CD14-positive monocyte (primary cell): ENCODE data around the gene SNAP29. TPM values are rescaled to one million over a fixed set of nuclear protein-coding genes. Genes with fewer than 3 reads are reported as not detected.
A peak's percentile ranks its signal among the peaks of the same experiment; 100 is the strongest.
"Not testable (repeated sequence)": the region's sequence is repeated elsewhere in the genome, so short reads cannot be mapped to it uniquely, and the experiment has no call there.

ENCODE experiments used
- DNase-seq, 3 donors: peaks; one replicate each; pipeline ENCODE4 v3.0.0-alpha.2; 2011 to 2022
- H2AFZ ChIP-seq: 2 replicates; pipeline ENCODE4 v1.6.0; 2012; ENCODE audit warnings: mild to moderate bottlenecking, low read depth, low read length, inconsistent platforms; ENCODE audit not compliant: insufficient read depth, poor library complexity, severe bottlenecking
- H3K27ac ChIP-seq, 2 donors: 1 replicate in 1 of 2; 2 replicates in 1 of 2; pipeline ENCODE4 v1.5.1; 2012 to 2013; ENCODE audit warnings: low read length in 2 of 2, control low read depth in 1 of 2, inconsistent platforms in 1 of 2, low read depth in 1 of 2, mild to moderate bottlenecking in 1 of 2
- H3K27me3 ChIP-seq, 2 donors: one replicate each; pipeline versions ENCODE4 v1.6.0 to v1.6.1; 2011 to 2013; ENCODE audit warnings: low read length in 2 of 2; ENCODE audit not compliant: control insufficient read depth in 2 of 2, insufficient read depth in 2 of 2
- H3K36me3 ChIP-seq, 2 donors: replicated peaks in 1 of 2; 1 replicate in 1 of 2; 2 replicates in 1 of 2; pipeline versions ENCODE4 v1.5.1 to v1.6.1; 2012 to 2013; ENCODE audit warnings: low read length in 2 of 2, control low read depth in 1 of 2, inconsistent platforms in 1 of 2, mild to moderate bottlenecking in 1 of 2; ENCODE audit not compliant: insufficient read depth in 2 of 2, control insufficient read depth in 1 of 2
- H3K4me1 ChIP-seq, 2 donors: 1 replicate in 1 of 2; 2 replicates in 1 of 2; pipeline versions ENCODE4 v1.5.1 to v1.6.1; 2012 to 2013; ENCODE audit warnings: low read length in 2 of 2, control low read depth in 1 of 2, inconsistent platforms in 1 of 2, mild to moderate bottlenecking in 1 of 2, moderate library complexity in 1 of 2; ENCODE audit not compliant: insufficient read depth in 2 of 2, control insufficient read depth in 1 of 2
- H3K4me2 ChIP-seq: replicated peaks from 2 replicates; pipeline ENCODE3; 2012; ENCODE audit warnings: low read length, moderate library complexity, mild to moderate bottlenecking; ENCODE audit not compliant: poor library complexity, severe bottlenecking; ENCODE audit errors: extremely low read depth
- H3K4me3 ChIP-seq, 3 experiments: fragments of 200-600 bp in 1 of 3; sonication (generic) in 1 of 3; replicated peaks in 1 of 3; 1 replicate in 2 of 3; 2 replicates in 1 of 3; pipeline ENCODE4 v1.5.1; 2011 to 2013; ENCODE audit warnings: low read length in 3 of 3, mild to moderate bottlenecking in 3 of 3, control low read depth in 2 of 3, low read depth in 2 of 3, inconsistent platforms in 1 of 3, moderate library complexity in 1 of 3
- H3K79me2 ChIP-seq: 2 replicates; pipeline ENCODE4 v1.6.0; 2012; ENCODE audit warnings: mild to moderate bottlenecking, control low read depth, inconsistent platforms, low read length, moderate library complexity; ENCODE audit not compliant: insufficient read depth
- H3K9ac ChIP-seq: 2 replicates; pipeline ENCODE4 v1.6.0; 2017; ENCODE audit warnings: low read length, mild to moderate bottlenecking; ENCODE audit not compliant: insufficient read depth, poor library complexity, severe bottlenecking
- H3K9me3 ChIP-seq, 2 donors: replicated peaks in 1 of 2; 1 replicate in 1 of 2; 2 replicates in 1 of 2; pipeline versions ENCODE4 v1.5.1 to v1.6.1; 2012 to 2013; ENCODE audit warnings: low read length in 2 of 2, control low read depth in 1 of 2; ENCODE audit not compliant: control insufficient read depth in 1 of 2, insufficient read depth in 1 of 2
- H4K20me1 ChIP-seq: 2 replicates; pipeline ENCODE4 v1.6.0; 2012; ENCODE audit warnings: mild to moderate bottlenecking, low read length, control low read depth, moderate library complexity; ENCODE audit not compliant: insufficient read depth
- H3K27ac Mint-ChIP-seq, 7 donors: one replicate each; pipeline ENCODE4 v1.8.0; 2020; ENCODE audit warnings: mild to moderate bottlenecking in 7 of 7, mixed read lengths in 7 of 7, moderate library complexity in 6 of 7, inconsistent platforms in 2 of 7
- H3K27me3 Mint-ChIP-seq, 3 donors: one replicate each; pipeline ENCODE4 v1.8.0; 2021 to 2022; ENCODE audit warnings: low read depth in 3 of 3, mild to moderate bottlenecking in 3 of 3, mixed read lengths in 3 of 3, moderate library complexity in 3 of 3, inconsistent platforms in 1 of 3
- H3K36me3 Mint-ChIP-seq, 2 donors: one replicate each; pipeline ENCODE4 v1.8.0; 2020; ENCODE audit warnings: mixed read lengths in 2 of 2, inconsistent platforms in 1 of 2, mild to moderate bottlenecking in 1 of 2
- H3K4me1 Mint-ChIP-seq: one replicate; pipeline ENCODE4 v1.8.0; 2020; ENCODE audit warnings: mild to moderate bottlenecking, mixed read lengths
- H3K4me3 Mint-ChIP-seq, 2 donors: one replicate each; pipeline ENCODE4 v1.8.0; 2020; ENCODE audit warnings: mild to moderate bottlenecking in 2 of 2, mixed read lengths in 2 of 2, moderate library complexity in 1 of 2
- H3K9me3 Mint-ChIP-seq, 7 donors: one replicate each; pipeline ENCODE4 v1.8.0; 2020 to 2022; ENCODE audit warnings: mixed read lengths in 7 of 7, mild to moderate bottlenecking in 6 of 7, moderate library complexity in 6 of 7, inconsistent platforms in 2 of 7
- WGBS: methylation state at CpG from one replicate; pipeline ENCODE4 v1.1.5; 2013; ENCODE audit warnings: missing lambda C conversion rate; ENCODE audit not compliant: insufficient coverage; 5-methylcytosine and 5-hydroxymethylcytosine counted together
- intact Hi-C, 2 donors: fragments of 100-400 bp; cut with micrococcal nuclease; formaldehyde crosslinking; loops; one replicate each; pipeline versions ENCODE4 v1.15.0 to v1.15.1; 2023
- polyA plus RNA-seq, 3 donors: library from polyadenylated mRNA; depleted of rRNA in 1 of 3; unstranded in 2 of 3; stranded (reverse) in 1 of 3; fragments of 300-500 nt in 2 of 3; fragments of >200 nt in 1 of 3; fragmentation: Illumina TruSeq in 2 of 3; gene quantifications; 1 replicate in 2 of 3; 2 replicates in 1 of 3; pipeline ENCODE4 v1.2.3, GENCODE V29; 2012 to 2021
- TF ChIP-seq, protein P1 (sequence below): fragments of 200-600 bp; IDR thresholded peaks from one replicate; pipeline ENCODE4 v1.8.0; 2022; ENCODE audit warnings: antibody characterized with exemption, mild to moderate bottlenecking

Gene SNAP29
- polyA plus RNA-seq, 3 donors: 22.3 to 32.8 (median 28.9) TPM

DNA sequence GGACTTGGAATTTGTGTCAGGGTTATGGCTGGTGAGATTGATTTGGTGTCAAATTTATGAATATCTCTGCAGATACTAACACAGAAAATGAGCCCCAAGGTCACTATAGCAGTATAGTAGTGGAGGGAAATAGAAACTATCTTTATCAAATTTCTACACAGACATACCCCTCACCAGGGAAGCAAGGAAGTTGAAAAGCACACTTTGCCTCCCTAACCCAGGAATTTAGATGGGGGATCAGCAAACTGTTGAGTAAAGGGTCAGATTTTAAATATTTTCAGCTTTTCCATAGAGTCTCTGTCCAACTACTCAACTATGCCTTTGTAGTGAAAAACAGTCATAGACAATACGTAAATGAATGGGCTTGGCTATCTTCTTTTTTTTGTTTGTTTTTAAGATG is 71.2 kb downstream of the SNAP29 start:
- H3K4me2 ChIP-seq: no peak overlapping the region
- no peak overlapping the region for H3K4me3 Mint-ChIP-seq
- intact Hi-C loops: no loop called here
- H3K4me1 ChIP-seq: peaks cover 19 to 23% of the 10 kb centered on the region in 2 donors
- H4K20me1 ChIP-seq: peaks cover 100% of the 10 kb centered on the region
- no peak for DNase-seq
- peak overlapping the region in 1 of 2 donors; percentile 51 for H3K27ac ChIP-seq
- no peak overlapping the region for H3K9ac ChIP-seq
- H3K4me1 Mint-ChIP-seq: peaks cover 43% of the 10 kb centered on the region
- H3K36me3 ChIP-seq: peaks cover 9 to 22% of the 10 kb centered on the region in 2 donors
- peaks cover 17 to 22% of the 10 kb centered on the region in 2 donors for H3K36me3 Mint-ChIP-seq
- no peak overlapping the region for H3K4me3 ChIP-seq
- peaks cover 0 to 2% (median 1%) of the 10 kb centered on the region in 3 donors for H3K27me3 Mint-ChIP-seq
- no peaks in the 10 kb centered on the region for H3K9me3 Mint-ChIP-seq
- H3K27me3 ChIP-seq: no peaks in the 10 kb centered on the region
- no CpG with 5 or more reads among the region's 1 CpG for WGBS
- no peaks in the 10 kb centered on the region for H3K9me3 ChIP-seq
- peak overlapping the region; percentile 3 to 83 (median 18) for H3K27ac Mint-ChIP-seq
- peaks cover 98% of the 10 kb centered on the region for H3K79me2 ChIP-seq
- H2AFZ ChIP-seq: no peak overlapping the region
- TF ChIP-seq, protein P1, sequence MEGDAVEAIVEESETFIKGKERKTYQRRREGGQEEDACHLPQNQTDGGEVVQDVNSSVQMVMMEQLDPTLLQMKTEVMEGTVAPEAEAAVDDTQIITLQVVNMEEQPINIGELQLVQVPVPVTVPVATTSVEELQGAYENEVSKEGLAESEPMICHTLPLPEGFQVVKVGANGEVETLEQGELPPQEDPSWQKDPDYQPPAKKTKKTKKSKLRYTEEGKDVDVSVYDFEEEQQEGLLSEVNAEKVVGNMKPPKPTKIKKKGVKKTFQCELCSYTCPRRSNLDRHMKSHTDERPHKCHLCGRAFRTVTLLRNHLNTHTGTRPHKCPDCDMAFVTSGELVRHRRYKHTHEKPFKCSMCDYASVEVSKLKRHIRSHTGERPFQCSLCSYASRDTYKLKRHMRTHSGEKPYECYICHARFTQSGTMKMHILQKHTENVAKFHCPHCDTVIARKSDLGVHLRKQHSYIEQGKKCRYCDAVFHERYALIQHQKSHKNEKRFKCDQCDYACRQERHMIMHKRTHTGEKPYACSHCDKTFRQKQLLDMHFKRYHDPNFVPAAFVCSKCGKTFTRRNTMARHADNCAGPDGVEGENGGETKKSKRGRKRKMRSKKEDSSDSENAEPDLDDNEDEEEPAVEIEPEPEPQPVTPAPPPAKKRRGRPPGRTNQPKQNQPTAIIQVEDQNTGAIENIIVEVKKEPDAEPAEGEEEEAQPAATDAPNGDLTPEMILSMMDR: no peak

DNA sequence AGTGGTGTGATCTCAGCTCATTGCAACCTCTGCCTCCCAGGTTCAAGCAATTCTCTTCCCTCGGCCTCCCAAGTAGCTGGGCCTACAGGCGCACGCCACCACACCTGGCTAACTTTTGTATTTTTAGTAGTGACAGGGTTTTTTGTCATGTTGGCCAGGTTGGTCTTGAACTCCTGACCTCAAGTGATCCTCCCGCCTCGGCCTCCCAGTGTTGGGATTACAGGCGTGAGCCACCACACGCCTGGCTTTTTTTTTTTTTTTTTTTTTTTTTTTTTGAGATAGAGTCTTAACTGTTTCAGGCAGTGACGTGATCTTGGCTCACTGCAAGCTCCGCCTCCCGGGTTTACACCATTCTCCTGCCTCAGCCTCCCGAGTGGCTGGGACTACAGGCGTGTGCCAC is 71.6 kb downstream of the SNAP29 start:
- H3K9me3 Mint-ChIP-seq, H3K9ac ChIP-seq, H3K27ac ChIP-seq, H3K27me3 ChIP-seq, H3K4me3 ChIP-seq, intact Hi-C loops, H3K4me2 ChIP-seq, H2AFZ ChIP-seq, H3K4me3 Mint-ChIP-seq, DNase-seq, H3K9me3 ChIP-seq, H3K27me3 Mint-ChIP-seq: not testable (repeated sequence)
- H3K36me3 ChIP-seq: peaks cover 9 to 26% of the 10 kb centered on the region in 2 donors
- Mint-ChIP-seq H3K4me1 (peaks cover 39% of the 10 kb centered on the region), H3K27ac (peak overlapping the region in 4 of 7 donors; percentile 3 to 83 (median 46)), H3K36me3 (peaks cover 17 to 26% of the 10 kb centered on the region in 2 donors)
- peaks cover 100% of the 10 kb centered on the region for H4K20me1 ChIP-seq
- peaks cover 98% of the 10 kb centered on the region for H3K79me2 ChIP-seq
- H3K4me1 ChIP-seq: peaks cover 14 to 20% of the 10 kb centered on the region in 2 donors
- WGBS: 96% methylated on average over 5 of the region's 12 CpGs
